ENCODE results near the gene RALGDS.

The RALGDS gene

DNA sequence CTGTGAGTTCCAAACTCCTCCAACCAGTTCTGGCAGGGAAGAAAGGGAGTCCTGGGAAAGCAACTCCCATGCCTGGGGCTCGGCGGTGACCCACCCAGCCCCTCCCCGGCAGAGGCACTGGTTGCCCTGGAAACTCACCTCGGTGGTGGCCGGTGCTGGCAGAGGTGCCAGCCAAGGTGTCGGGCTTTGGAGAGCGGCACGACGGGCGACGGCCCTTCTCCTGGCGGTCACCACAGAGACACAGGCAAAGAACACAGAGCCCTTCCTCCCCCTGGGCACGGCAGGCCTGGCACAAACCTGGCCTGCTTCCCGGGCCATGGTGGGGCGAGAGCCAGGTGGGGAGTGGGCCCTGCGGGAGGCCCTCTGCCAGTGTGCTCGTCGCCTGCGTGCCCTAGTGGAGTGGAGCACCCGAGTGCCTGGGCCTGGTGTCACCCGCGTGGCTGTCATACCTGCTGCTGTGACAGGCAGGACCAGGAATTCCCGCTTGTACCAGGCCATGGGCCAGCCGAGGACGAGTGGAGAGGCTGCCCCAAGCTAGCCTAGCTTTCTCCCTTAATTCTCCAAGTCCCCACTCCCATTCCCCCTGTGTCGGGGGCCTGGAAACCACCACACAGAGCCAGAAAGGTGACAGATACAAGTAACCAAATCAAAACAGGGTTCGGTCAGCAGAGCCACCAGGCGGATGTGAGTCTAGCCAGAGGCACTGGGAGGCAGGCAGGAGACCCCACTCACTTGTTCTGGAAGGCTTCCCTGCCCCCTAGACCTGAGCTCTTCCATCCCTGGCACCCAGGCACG lies 8.2 kb upstream of the RALGDS start:
- no peak for ATAC-seq
- TF ChIP-seq ZNF565 (CRISPR knock-in tag; conservative IDR thresholded peaks at IDR 0.05; ENCODE audit: low read depth) (no peak), RARB (CRISPR knock-in tag; IDR thresholded peaks at IDR 0.05) (no peak), ZFP30 (CRISPR knock-in tag; IDR thresholded peaks at IDR 0.05) (no peak), BACH2 (CRISPR knock-in tag; IDR thresholded peaks at IDR 0.05; ENCODE audit: borderline replicate concordance) (no peak), ZFP3 (CRISPR knock-in tag; IDR thresholded peaks at IDR 0.05) (no peak), ESRRG (CRISPR knock-in tag; IDR thresholded peaks at IDR 0.05) (no peak), ARNTL (CRISPR knock-in tag; IDR thresholded peaks at IDR 0.05; ENCODE audit: borderline replicate concordance, low read depth) (no peak), ZNF8 (CRISPR knock-in tag; IDR thresholded peaks at IDR 0.05) (no peak), SNAI2 (CRISPR knock-in tag; IDR thresholded peaks at IDR 0.05) (no peak), PPARA (CRISPR knock-in tag; IDR thresholded peaks at IDR 0.05; ENCODE audit: borderline replicate concordance) (no peak), TCF4 (CRISPR knock-in tag; IDR thresholded peaks at IDR 0.05; ENCODE audit: borderline replicate concordance) (no peak)
- TF ChIP-seq, protein P1, sequence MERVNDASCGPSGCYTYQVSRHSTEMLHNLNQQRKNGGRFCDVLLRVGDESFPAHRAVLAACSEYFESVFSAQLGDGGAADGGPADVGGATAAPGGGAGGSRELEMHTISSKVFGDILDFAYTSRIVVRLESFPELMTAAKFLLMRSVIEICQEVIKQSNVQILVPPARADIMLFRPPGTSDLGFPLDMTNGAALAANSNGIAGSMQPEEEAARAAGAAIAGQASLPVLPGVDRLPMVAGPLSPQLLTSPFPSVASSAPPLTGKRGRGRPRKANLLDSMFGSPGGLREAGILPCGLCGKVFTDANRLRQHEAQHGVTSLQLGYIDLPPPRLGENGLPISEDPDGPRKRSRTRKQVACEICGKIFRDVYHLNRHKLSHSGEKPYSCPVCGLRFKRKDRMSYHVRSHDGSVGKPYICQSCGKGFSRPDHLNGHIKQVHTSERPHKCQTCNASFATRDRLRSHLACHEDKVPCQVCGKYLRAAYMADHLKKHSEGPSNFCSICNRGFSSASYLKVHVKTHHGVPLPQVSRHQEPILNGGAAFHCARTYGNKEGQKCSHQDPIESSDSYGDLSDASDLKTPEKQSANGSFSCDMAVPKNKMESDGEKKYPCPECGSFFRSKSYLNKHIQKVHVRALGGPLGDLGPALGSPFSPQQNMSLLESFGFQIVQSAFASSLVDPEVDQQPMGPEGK (CRISPR knock-in tag; IDR thresholded peaks at IDR 0.05; ENCODE audit: borderline replicate concordance): no peak
- TF ChIP-seq, protein P2, sequence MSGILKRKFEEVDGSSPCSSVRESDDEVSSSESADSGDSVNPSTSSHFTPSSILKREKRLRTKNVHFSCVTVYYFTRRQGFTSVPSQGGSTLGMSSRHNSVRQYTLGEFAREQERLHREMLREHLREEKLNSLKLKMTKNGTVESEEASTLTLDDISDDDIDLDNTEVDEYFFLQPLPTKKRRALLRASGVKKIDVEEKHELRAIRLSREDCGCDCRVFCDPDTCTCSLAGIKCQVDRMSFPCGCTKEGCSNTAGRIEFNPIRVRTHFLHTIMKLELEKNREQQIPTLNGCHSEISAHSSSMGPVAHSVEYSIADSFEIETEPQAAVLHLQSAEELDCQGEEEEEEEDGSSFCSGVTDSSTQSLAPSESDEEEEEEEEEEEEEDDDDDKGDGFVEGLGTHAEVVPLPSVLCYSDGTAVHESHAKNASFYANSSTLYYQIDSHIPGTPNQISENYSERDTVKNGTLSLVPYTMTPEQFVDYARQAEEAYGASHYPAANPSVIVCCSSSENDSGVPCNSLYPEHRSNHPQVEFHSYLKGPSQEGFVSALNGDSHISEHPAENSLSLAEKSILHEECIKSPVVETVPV (CRISPR knock-in tag; IDR thresholded peaks at IDR 0.05): no peak
- TF ChIP-seq, protein P3, sequence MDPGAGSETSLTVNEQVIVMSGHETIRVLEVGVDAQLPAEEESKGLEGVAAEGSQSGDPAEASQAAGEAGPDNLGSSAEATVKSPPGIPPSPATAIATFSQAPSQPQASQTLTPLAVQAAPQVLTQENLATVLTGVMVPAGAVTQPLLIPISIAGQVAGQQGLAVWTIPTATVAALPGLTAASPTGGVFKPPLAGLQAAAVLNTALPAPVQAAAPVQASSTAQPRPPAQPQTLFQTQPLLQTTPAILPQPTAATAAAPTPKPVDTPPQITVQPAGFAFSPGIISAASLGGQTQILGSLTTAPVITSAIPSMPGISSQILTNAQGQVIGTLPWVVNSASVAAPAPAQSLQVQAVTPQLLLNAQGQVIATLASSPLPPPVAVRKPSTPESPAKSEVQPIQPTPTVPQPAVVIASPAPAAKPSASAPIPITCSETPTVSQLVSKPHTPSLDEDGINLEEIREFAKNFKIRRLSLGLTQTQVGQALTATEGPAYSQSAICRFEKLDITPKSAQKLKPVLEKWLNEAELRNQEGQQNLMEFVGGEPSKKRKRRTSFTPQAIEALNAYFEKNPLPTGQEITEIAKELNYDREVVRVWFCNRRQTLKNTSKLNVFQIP (CRISPR knock-in tag; IDR thresholded peaks at IDR 0.05; ENCODE audit: borderline replicate concordance, low read depth): no peak
- TF ChIP-seq, protein P4, sequence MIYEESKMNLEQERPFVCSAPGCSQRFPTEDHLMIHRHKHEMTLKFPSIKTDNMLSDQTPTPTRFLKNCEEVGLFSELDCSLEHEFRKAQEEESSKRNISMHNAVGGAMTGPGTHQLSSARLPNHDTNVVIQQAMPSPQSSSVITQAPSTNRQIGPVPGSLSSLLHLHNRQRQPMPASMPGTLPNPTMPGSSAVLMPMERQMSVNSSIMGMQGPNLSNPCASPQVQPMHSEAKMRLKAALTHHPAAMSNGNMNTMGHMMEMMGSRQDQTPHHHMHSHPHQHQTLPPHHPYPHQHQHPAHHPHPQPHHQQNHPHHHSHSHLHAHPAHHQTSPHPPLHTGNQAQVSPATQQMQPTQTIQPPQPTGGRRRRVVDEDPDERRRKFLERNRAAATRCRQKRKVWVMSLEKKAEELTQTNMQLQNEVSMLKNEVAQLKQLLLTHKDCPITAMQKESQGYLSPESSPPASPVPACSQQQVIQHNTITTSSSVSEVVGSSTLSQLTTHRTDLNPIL (CRISPR knock-in tag; IDR thresholded peaks at IDR 0.05; ENCODE audit: low read depth): no peak
- TF ChIP-seq, protein P5, sequence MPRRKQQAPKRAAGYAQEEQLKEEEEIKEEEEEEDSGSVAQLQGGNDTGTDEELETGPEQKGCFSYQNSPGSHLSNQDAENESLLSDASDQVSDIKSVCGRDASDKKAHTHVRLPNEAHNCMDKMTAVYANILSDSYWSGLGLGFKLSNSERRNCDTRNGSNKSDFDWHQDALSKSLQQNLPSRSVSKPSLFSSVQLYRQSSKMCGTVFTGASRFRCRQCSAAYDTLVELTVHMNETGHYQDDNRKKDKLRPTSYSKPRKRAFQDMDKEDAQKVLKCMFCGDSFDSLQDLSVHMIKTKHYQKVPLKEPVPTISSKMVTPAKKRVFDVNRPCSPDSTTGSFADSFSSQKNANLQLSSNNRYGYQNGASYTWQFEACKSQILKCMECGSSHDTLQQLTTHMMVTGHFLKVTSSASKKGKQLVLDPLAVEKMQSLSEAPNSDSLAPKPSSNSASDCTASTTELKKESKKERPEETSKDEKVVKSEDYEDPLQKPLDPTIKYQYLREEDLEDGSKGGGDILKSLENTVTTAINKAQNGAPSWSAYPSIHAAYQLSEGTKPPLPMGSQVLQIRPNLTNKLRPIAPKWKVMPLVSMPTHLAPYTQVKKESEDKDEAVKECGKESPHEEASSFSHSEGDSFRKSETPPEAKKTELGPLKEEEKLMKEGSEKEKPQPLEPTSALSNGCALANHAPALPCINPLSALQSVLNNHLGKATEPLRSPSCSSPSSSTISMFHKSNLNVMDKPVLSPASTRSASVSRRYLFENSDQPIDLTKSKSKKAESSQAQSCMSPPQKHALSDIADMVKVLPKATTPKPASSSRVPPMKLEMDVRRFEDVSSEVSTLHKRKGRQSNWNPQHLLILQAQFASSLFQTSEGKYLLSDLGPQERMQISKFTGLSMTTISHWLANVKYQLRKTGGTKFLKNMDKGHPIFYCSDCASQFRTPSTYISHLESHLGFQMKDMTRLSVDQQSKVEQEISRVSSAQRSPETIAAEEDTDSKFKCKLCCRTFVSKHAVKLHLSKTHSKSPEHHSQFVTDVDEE (CRISPR knock-in tag; IDR thresholded peaks at IDR 0.05): no peak

DNA sequence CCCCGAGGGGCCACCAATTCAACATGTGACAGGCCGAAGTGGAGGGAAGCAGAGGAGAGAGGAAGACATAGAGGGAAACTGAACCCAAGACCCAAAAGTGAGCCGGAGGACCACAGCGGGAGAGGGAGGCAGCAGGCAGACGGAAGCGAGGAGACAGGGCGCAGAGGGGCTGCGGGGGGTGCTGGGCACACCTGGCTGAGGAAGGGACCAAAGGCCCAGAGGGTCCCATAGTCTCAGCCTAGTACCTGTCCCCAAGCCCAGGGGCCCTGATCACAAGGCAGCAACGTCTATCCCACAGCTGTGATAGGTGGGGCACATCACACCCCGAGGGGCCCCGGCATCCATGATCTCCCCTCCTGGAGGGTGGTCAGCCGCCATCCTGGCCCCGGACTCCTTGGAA lies 7.1 kb upstream of the RALGDS start:
- ATAC-seq: no peak
- no peak for TF ChIP-seq GLIS3 (CRISPR knock-in tag; IDR thresholded peaks at IDR 0.05)
- TF ChIP-seq, protein P3 (CRISPR knock-in tag; IDR thresholded peaks at IDR 0.05; ENCODE audit: borderline replicate concordance, low read depth): no peak
- no peak for TF ChIP-seq ZC3H10 (CRISPR knock-in tag; IDR thresholded peaks at IDR 0.05)
